Measurements from ENCODE around the gene JAK3.
A peak's percentile ranks its signal among the peaks of the same experiment; 100 is the strongest.

The JAK3 gene

DNA sequence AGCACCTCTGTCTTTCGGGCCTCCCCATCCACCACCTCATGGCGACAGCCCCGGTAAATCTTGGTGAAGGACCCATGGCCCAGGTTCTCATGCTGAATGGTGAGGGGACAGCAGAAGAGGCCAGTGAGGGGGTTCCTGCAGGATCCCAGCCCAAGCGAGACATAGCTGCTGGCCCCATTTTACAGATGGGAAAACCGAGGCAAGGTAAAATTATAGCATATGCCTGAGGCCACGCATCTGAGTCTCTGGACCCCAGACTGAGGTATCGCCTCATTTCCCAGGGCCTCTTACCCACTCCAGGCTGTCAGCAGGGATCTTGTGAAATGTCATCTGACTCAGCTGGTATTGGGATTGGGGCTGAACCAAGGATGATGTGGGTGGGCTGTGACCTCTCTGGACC, 9.8 kb downstream of the JAK3 start:
- DNase-seq, result no peak

DNA sequence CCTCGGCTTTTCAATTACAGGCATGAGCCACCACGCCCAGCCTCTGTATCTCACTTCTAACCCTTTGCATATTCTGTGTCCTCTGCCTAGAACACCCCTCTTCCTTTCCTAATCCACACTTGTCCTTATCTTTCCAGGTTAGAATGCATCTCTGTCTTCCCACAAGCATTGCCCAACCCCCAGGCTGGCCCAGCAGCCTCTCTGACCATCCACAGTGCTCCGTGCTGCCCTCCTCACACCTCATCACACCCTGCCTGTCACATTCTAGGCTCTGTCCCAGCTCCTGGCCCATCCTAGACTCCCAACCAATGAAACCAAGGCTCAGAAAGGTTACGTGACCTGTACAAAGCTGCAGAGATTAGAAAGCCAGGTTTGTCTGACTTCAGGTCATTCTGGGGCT, 11.3 kb downstream of the JAK3 start:
- DNase-seq, result no peak

- DNase-seq, result peak; percentile 11
Measured at GRCh38 chr19:17835182-17836006, 12.4 kb downstream of the JAK3 start.

DNA sequence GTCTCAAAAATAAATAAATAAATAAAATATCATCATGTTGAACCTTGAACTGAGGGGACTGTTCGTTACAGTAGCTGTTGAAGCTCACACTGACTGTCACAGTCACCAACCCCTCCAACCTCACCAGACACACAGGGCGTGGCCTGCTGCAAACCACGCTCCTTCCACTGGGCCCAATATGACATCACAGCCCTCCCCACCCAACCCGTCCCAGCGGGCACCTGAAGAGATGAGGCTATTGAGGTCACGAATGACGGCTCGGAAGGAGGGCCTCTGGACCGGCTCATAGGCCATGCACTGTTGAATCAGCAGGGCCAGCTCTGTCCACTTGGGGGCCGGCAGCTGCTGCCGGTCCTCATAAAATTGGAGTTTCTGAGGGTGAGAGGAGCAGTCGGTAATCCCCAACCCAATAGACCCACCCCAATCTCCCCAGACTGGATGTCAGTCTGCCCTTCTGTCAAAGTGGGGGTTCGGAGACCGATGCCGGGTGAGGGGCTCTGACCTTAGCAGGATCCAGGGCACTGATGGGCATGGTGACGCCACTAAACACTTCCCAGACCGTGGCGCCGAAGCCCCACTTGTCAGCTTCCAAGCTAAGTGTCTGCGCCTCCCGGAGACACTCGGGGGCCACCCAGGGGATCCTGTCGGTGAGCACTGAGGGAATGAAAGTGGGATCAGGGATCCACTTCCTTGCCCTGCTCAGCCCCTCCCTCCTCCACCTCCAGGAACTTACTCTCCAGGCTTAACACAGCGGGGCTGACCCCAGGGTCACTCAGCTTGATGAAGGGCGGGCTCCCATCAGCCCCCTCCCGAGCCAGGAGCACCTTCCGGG, 13.2 kb downstream of the JAK3 start:
- DNase-seq, result no peak

DNA sequence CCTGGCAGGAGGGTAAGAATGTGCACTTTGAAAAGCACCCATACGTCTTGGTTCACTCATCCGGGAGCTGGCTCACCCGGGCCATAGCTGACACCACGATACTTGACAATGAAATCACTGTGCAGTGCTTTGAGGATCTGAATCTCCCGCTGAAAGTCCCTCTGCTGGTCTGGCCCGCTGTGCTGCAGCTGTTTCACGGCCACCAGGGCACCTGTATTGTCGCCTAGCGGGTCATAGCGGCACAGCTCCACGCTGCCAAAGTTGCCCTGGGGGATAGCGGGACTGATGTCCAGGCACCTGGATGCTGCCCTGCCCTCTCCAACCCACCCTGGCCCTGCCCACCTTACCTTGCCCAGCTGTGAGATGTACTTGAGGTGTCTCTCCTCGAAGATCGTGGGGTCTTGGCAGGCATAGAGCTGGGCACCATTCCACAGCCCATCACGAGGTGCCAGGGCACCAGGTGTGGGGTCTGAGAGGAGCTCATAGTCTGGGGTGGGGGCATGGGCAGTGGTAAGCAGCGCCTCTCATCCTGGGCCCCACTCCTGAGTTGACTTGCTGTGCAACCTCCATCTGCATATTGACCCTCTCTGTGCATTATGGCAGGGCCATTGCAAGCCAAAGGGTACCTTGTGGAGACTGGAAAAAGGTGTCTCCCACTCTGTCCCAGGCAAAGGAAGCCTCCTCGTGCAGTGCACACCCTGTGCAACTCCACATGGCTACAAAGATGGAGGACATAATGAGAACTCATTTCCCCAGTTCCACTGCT, 15.2 kb downstream of the JAK3 start:
- DNase-seq, result no peak

- DNase-seq, result no peak
Measured at GRCh38 chr19:17831419-17831888, 16.3 kb downstream of the JAK3 start.

DNA sequence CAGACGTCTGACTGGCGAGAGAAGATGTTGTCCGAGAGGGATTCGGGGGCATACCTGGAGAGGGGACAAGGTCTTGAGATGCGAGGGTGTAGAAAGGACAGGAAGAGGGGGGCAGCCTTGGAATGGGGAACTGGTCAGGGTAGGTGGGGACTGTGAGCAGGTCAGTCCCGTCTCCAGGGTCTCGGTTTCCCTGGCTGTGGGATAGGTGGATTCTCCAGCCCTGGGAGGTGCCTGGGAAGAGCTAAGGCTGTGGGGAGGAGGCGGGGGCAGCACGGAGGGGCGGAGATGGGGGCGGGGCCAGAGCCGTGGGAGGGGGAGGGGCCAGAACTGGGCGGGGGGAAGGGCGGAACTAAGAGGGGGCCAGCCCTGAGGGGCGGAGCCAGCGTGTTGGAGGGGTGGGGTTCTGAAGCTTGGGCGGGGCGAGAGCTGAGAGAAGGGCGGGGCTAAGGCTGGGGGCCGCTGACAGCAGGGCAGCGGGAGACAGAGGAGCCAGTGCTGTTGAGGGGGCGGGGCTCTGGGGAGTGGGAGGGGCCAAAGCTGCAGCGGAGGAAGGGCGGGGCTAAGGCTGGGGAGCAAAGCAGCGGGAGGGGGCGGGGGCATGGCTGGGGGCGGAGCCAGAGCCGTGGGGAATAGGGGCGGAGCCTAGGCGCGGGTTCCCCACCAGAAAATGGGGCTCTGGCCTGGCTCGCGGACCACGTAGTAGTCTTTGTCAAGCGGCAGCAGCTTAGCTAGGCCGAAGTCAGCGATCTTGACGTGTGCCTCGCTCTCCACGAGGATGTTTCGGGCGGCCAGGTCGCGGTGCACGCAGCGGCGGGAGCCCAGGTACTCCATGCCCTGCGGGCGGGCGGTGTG, 17.0 kb downstream of the JAK3 start:
- no peak for DNase-seq

GRCh38 chr19:17829855-17830566, 17.8 kb downstream of the JAK3 start:
- no peak for DNase-seq

DNA sequence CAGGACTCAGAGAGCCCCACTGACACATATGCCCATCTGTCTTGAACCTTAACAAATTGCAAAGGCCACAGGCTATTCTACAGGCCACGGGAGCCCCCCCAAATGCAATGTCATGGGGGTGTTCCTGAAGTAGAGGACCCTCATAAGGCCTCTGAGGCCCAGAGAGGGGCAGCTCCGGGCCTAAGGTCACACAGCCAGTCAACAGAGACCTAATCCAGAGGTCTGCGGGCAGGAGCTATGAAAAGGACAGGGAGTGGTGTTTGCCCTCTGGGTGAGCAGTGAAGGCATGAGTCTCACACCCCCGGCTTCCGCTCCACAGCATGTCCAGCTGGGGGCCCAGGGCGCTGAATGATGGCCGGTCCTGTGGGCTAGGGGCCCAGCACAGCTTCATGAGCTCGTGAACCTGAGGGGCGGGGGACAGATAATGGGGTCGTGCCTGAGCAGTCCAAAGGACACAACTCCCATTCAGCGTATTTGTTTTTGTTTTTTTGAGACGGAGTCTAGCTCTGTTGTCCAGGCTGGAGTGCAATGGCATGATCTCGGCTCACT, 21.2 kb downstream of the JAK3 start:
- no peak for DNase-seq

DNA sequence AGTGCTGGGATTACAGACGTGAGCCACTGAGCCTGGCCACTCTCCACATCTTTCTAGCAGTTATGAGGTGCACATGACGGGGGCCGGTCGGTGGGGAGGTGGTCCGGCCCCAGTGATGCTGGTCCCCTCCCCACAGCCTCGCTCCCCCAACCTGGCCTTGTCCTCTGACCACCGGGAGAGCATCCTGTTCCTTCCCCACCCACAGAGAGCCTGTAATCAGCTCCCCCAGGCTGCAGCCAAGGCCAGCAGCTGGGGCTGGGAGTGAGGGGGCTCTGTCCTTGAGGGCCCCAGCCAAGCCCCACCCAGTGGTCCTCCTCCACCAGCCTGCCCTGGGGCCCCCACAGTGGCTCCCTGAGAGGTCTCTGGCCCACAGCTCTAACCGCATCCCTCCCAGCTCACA, 23.4 kb downstream of the JAK3 start:
- DNase-seq, result no peak

GRCh38 chr19:17821190-17821589, 26.6 kb downstream of the JAK3 start, which contains the start of gene INSL3:
Gene INSL3 (minus strand): TSS chr19:17821519. CDS start chr19:17821506, 13 bp downstream.
- DNase-seq, result no peak

DNA sequence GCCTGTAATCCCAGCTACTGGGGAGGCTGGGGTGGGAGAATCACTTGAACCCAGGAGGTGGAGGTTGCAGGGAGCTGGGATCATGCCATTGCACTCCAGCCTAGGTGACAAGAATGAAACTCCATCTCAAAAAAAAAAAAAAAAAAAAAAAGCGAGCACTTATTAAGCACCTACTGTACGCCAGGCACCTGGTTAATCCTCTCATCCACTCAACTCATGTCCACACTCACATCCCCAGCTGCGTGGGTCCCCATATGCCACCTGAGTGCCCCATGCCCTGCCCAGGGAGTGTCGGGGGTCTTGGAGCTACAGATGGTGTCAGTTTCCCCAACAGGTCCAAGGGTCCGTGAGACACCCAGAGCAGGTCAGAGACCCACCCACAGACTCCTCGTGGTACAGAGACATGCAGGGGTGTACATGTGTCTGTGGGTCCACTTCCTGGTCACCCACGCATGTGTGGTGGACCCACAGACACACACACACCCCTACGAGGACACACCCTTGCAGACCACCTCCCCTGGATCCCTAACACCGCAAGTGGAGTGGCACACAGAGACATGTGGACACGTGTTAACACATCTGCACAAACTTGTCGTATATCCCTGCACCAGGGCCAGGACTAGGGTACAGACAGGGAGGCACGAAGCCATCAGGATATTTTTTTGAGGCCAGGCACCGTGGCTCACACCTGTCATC, 30.0 kb downstream of the JAK3 start:
- no peak for DNase-seq

- DNase-seq, result no peak
Measured at GRCh38 chr19:17812099-17812498, 35.7 kb downstream of the JAK3 start.

DNA sequence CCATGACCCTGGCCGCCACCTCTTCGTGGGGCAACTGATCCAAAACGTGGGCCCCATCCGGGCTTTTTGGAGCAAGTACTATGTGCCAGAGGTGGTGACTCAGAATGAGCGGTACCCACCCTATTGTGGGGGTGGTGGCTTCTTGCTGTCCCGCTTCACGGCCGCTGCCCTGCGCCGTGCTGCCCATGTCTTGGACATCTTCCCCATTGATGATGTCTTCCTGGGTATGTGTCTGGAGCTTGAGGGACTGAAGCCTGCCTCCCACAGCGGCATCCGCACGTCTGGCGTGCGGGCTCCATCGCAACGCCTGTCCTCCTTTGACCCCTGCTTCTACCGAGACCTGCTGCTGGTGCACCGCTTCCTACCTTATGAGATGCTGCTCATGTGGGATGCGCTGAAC, 36.1 kb downstream of the JAK3 start:
- no peak for DNase-seq

DNA sequence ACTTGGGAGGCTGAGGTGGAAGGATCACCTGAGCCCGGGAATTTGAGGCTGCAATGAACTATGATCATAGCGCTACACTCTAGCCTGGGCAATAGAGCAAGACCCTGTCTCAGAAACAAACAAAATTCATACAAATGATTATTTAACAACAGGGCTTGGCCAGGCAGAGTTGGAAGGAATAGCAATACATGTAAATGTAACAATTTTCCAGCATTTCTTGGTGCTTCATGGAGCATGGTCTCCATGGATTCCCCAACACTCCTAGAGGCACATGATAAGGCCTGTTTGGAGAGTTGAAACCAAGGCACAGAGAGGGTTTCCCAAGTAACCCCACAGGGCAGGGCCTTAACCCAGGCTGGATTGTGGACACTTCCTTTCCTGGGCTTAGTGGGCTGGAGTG, 36.7 kb downstream of the JAK3 start:
- DNase-seq, result no peak

DNA sequence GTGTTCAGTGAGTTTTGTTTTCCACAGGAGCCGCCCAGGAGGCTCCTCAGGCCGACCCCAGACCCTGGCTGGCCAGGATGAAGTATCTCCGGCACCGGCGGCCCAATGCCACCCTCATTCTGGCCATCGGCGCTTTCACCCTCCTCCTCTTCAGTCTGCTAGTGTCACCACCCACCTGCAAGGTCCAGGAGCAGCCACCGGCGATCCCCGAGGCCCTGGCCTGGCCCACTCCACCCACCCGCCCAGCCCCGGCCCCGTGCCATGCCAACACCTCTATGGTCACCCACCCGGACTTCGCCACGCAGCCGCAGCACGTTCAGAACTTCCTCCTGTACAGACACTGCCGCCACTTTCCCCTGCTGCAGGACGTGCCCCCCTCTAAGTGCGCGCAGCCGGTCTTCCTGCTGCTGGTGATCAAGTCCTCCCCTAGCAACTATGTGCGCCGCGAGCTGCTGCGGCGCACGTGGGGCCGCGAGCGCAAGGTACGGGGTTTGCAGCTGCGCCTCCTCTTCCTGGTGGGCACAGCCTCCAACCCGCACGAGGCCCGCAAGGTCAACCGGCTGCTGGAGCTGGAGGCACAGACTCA, 40.0 kb downstream of the JAK3 start:
- DNase-seq, result no peak

DNA sequence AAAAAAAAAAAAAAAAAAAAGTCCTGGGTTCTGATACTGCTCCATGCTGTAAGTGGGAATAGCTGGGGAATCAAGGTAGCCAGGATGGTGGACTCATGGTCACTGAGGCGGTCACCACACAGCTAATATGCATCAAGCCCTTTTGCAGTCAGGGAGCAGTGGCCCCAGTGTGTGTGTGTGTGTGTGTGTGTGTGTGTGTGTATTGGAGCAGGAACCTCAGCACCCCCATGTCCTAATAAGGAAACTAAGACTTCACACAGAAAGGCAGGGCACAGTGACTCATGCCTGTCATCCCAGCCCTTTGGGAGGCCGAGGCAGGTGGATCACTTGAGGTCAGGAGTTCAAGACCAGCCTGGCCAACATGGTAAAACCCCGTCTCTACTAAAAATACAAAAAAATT, 40.8 kb downstream of the JAK3 start:
- no peak for DNase-seq

GRCh38 chr19:17805427-17805826, 42.4 kb downstream of the JAK3 start:
- DNase-seq, result no peak

GRCh38 chr19:17803264-17803896, 44.4 kb downstream of the JAK3 start:
- peak; percentile 63 for DNase-seq
